Measurements from ENCODE around the gene VGLL2. TPM values are rescaled to one million over a fixed set of nuclear protein-coding genes. Genes with fewer than 3 reads are reported as not detected.

Gene VGLL2
- polyA plus RNA-seq, 1 of the 3 experiments (the other 2 are of a cell fraction): 0.02 TPM

DNA sequence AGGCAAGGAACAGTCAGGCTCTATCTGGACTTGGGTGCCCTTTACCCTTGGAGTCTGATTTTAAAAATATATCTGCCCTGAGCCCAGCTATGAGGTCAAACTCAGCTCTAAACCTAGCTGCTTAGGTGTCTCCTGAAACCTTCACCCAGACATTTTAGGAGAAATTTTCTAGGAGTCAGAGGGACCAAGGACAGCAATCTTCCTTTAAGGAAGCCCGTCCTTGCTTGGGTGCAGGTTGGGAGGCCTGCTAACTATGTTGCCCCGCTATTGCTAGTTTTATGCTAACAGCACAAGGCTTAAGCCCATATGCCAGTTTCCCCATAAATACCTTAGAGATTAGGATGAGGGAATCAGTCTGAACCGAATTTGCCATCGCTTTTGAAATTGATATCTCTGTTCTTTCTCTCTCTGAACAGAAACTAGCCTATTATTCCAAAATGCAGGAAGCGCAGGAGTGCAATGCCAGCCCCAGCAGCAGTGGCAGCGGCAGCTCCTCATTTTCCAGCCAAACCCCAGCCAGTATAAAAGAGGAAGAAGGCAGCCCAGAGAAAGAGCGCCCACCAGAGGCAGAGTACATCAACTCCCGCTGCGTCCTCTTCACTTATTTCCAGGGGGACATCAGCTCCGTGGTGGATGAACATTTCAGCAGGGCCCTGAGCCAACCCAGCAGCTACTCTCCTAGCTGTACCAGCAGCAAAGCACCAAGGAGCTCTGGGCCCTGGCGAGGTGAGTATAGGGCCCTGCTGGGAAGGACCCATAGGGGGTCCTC, 2.6 kb downstream of the VGLL2 start (continued):
- TF ChIP-seq, protein P1, sequence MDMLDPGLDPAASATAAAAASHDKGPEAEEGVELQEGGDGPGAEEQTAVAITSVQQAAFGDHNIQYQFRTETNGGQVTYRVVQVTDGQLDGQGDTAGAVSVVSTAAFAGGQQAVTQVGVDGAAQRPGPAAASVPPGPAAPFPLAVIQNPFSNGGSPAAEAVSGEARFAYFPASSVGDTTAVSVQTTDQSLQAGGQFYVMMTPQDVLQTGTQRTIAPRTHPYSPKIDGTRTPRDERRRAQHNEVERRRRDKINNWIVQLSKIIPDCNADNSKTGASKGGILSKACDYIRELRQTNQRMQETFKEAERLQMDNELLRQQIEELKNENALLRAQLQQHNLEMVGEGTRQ (IDR thresholded peaks at IDR 0.05; ENCODE audit: borderline replicate concordance, low read depth, low read length): no peak
- TF ChIP-seq RAD21 (IDR thresholded peaks at IDR 0.05; ENCODE audit: low read length) (no peak), TEAD4 (IDR thresholded peaks at IDR 0.05; ENCODE audit: borderline replicate concordance, insufficient read depth) (no peak), EZH2phosphoT487 (IDR thresholded peaks at IDR 0.05; ENCODE audit: borderline replicate concordance, low read depth) (no peak), FOSL2 (IDR thresholded peaks at IDR 0.05; ENCODE audit: borderline replicate concordance, low read depth) (no peak)
- TF ChIP-seq, protein P2, sequence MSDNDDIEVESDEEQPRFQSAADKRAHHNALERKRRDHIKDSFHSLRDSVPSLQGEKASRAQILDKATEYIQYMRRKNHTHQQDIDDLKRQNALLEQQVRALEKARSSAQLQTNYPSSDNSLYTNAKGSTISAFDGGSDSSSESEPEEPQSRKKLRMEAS (IDR thresholded peaks at IDR 0.05; ENCODE audit: low read depth): no peak
- TF ChIP-seq, protein P3, sequence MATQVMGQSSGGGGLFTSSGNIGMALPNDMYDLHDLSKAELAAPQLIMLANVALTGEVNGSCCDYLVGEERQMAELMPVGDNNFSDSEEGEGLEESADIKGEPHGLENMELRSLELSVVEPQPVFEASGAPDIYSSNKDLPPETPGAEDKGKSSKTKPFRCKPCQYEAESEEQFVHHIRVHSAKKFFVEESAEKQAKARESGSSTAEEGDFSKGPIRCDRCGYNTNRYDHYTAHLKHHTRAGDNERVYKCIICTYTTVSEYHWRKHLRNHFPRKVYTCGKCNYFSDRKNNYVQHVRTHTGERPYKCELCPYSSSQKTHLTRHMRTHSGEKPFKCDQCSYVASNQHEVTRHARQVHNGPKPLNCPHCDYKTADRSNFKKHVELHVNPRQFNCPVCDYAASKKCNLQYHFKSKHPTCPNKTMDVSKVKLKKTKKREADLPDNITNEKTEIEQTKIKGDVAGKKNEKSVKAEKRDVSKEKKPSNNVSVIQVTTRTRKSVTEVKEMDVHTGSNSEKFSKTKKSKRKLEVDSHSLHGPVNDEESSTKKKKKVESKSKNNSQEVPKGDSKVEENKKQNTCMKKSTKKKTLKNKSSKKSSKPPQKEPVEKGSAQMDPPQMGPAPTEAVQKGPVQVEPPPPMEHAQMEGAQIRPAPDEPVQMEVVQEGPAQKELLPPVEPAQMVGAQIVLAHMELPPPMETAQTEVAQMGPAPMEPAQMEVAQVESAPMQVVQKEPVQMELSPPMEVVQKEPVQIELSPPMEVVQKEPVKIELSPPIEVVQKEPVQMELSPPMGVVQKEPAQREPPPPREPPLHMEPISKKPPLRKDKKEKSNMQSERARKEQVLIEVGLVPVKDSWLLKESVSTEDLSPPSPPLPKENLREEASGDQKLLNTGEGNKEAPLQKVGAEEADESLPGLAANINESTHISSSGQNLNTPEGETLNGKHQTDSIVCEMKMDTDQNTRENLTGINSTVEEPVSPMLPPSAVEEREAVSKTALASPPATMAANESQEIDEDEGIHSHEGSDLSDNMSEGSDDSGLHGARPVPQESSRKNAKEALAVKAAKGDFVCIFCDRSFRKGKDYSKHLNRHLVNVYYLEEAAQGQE (IDR thresholded peaks at IDR 0.05; ENCODE audit: low read depth, low read length): no peak
- TF ChIP-seq, protein P4, sequence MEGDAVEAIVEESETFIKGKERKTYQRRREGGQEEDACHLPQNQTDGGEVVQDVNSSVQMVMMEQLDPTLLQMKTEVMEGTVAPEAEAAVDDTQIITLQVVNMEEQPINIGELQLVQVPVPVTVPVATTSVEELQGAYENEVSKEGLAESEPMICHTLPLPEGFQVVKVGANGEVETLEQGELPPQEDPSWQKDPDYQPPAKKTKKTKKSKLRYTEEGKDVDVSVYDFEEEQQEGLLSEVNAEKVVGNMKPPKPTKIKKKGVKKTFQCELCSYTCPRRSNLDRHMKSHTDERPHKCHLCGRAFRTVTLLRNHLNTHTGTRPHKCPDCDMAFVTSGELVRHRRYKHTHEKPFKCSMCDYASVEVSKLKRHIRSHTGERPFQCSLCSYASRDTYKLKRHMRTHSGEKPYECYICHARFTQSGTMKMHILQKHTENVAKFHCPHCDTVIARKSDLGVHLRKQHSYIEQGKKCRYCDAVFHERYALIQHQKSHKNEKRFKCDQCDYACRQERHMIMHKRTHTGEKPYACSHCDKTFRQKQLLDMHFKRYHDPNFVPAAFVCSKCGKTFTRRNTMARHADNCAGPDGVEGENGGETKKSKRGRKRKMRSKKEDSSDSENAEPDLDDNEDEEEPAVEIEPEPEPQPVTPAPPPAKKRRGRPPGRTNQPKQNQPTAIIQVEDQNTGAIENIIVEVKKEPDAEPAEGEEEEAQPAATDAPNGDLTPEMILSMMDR (IDR thresholded peaks at IDR 0.05): no peak

DNA sequence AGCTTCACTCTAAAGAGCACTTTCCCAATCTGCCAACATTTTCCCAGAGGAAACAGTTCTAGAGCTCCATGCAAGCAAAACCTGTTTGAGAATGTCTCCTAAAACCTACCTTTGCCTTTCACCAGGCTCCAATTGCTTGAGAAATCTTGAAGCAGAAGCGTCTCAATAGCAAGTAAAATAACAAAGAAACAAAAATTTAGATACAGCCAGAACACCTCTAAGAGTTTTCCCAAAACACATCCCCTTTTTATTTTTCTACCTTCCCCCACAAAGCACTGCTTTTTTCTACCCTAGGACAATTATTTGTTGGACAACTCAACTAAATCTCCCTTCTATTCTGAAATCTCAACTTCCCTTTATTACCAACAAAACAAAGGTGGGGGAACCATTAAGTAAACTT, 3.6 kb downstream of the VGLL2 start:
- Histone ChIP-seq H3K79me2 (ENCODE audit: insufficient read depth) (no peaks in the 10 kb centered on the region), H3K4me2 (no peak overlapping the region), H3K9me3 (no peaks in the 10 kb centered on the region), H3K4me1 (ENCODE audit: control insufficient read depth in 1 of 2, insufficient read depth in 2 of 2, low read depth in 1 of 2, low read length in 1 of 2) (peaks cover 3 to 8% of the 10 kb centered on the region in 2 experiments; a peak in 1 of 4 replicates), H3F3A (replicated peaks; ENCODE audit: insufficient read depth) (no peaks in the 10 kb centered on the region), H4K20me1 (ENCODE audit: insufficient read depth) (no peaks in the 10 kb centered on the region), H3K36me3 (replicated peaks in 1 of 2; ENCODE audit: control insufficient read depth in 1 of 2, insufficient read depth in 2 of 2, low read length in 1 of 2) (no peaks in the 10 kb centered on the region), H3K9me2 (no peaks in the 10 kb centered on the region), H2AFZ (ENCODE audit: low read depth) (no peak overlapping the region), H3K27me3 (ENCODE audit: insufficient read depth) (peaks cover 82% of the 10 kb centered on the region), H3K27ac (ENCODE audit: low read depth in 2 of 2, low read length in 1 of 2) (no peak overlapping the region), H3K9ac (no peak overlapping the region), H3K4me3 (ENCODE audit: low read depth in 2 of 2, low read length in 1 of 2) (no peak overlapping the region)
- WGBS (ENCODE audit: low lambda C conversion rate): 7% methylated on average over 1 of the region's 1 CpG
- no peak for DNase-seq
- CTCF ChIA-PET: no interaction called here
- POLR2A ChIA-PET: no interaction called here
- TF ChIP-seq TCF12 (IDR thresholded peaks at IDR 0.05): no peak
- no peak for TF ChIP-seq CHD2 (IDR thresholded peaks at IDR 0.05; ENCODE audit: low read length, partially characterized antibody)
- TF ChIP-seq RXRA (IDR thresholded peaks at IDR 0.05; ENCODE audit: borderline replicate concordance, low read depth): no peak
- no peak for TF ChIP-seq MXI1 (IDR thresholded peaks at IDR 0.05; ENCODE audit: low read depth, low read length)
- TF ChIP-seq YY1 (IDR thresholded peaks at IDR 0.05; ENCODE audit: low read depth): no peak
- TF ChIP-seq SIN3A (IDR thresholded peaks at IDR 0.05; ENCODE audit: borderline replicate concordance, low read depth, low read length): no peak
- no peak for TF ChIP-seq FOXM1 (IDR thresholded peaks at IDR 0.05; ENCODE audit: low read depth)
- TF ChIP-seq, protein P5, sequence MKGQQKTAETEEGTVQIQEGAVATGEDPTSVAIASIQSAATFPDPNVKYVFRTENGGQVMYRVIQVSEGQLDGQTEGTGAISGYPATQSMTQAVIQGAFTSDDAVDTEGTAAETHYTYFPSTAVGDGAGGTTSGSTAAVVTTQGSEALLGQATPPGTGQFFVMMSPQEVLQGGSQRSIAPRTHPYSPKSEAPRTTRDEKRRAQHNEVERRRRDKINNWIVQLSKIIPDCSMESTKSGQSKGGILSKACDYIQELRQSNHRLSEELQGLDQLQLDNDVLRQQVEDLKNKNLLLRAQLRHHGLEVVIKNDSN (IDR thresholded peaks at IDR 0.05; ENCODE audit: borderline replicate concordance, low read depth): no peak
- no peak for TF ChIP-seq RFX5 (IDR thresholded peaks at IDR 0.05; ENCODE audit: low read length)
- TF ChIP-seq, protein P2 (IDR thresholded peaks at IDR 0.05; ENCODE audit: low read depth): no peak
- TF ChIP-seq RCOR1 (IDR thresholded peaks at IDR 0.05; ENCODE audit: low read length): no peak
- no peak for TF ChIP-seq SMC3 (IDR thresholded peaks at IDR 0.05; ENCODE audit: low read depth, low read length)
- TF ChIP-seq, protein P6, sequence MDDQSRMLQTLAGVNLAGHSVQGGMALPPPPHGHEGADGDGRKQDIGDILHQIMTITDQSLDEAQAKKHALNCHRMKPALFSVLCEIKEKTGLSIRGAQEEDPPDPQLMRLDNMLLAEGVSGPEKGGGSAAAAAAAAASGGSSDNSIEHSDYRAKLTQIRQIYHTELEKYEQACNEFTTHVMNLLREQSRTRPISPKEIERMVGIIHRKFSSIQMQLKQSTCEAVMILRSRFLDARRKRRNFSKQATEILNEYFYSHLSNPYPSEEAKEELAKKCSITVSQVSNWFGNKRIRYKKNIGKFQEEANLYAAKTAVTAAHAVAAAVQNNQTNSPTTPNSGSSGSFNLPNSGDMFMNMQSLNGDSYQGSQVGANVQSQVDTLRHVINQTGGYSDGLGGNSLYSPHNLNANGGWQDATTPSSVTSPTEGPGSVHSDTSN (IDR thresholded peaks at IDR 0.05): no peak
- no peak for TF ChIP-seq GABPA (IDR thresholded peaks at IDR 0.05; ENCODE audit: low read depth)
- no peak for TF ChIP-seq RAD21 (IDR thresholded peaks at IDR 0.05; ENCODE audit: low read length)
- no peak for TF ChIP-seq JUND (IDR thresholded peaks at IDR 0.05)
